T follicular helper cell (primary cell): ENCODE measurements around the gene CDIP1.

ENCODE experiments used
- DNase-seq: peaks from one replicate; pipeline ENCODE4 v3.0.0-alpha.2; 2020; ENCODE audit warnings: low read depth

Gene CDIP1

DNA sequence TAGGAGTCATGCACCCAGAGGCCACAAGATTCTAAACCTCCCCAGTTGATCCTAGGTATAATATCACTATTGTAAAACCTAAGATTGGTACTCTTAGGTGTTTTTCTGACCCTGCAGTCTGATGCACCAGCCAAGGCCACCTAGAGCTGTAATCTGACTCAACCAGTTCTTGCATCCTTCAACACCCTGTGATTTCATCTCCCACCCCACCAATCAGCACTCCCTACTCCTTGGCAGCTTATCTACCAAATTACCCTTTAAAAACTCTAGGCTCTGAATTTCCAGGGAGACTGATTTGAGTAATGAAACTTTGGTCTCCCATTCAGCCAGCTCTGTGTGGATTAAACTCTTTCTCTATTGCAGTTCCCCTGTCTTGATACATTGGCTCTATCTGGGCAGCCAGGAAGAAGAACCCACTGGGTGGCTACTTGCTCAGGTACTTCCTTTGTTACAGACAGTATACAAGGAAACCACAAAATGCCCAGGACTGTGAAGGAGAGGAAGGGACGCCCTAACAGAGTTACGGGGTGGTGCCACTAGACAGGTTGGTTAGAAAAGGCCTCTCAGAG, 1.2 kb upstream of the CDIP1 start:
- DNase-seq: no peak

DNA sequence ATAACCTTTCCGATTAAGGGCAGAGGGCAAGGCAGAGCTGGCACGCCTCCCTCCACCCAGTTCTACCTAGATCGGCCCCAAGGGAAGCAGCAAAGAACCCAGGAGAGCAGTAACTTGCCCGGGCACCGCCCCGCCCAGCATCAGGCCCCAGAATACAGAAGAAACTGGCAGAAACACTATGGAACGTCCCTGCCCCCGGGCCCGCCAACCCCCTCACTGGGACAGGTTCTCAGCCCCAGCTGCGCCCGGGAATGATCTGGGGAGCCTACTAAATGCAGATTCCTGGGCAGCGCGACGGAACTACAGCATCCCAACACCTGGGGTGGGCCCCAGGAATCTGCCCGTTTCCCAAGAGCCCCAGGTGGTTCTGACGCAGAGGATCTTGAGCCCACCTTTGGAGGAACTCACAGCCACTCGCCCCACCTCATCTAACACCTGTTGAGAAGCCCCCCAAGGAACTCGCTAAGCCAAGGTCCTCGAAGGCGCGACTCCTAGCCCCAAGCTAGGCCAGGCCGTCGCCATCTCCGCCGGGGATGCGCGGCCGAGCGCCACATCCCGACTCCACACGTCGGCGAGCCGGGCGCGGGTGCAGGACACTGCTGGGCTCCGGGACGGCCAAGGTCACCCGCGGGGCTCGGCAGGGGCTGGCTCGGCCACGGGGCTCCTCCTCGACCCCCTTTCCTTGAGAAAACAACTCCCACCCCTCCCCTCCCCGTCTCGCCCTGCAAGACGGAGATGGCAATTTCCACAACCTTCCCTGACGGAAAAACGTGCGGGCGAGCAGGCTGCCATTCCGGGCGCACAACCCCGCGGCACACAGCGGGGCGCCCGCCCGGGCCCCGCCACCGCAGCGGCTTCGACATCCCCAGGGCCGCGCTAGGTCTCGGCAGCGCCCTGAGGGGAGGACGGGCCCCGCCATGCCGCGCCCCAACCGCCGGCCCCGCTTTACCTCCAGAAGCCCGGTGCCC, 913 bp downstream of the CDIP1 start:
- no peak for DNase-seq

DNA sequence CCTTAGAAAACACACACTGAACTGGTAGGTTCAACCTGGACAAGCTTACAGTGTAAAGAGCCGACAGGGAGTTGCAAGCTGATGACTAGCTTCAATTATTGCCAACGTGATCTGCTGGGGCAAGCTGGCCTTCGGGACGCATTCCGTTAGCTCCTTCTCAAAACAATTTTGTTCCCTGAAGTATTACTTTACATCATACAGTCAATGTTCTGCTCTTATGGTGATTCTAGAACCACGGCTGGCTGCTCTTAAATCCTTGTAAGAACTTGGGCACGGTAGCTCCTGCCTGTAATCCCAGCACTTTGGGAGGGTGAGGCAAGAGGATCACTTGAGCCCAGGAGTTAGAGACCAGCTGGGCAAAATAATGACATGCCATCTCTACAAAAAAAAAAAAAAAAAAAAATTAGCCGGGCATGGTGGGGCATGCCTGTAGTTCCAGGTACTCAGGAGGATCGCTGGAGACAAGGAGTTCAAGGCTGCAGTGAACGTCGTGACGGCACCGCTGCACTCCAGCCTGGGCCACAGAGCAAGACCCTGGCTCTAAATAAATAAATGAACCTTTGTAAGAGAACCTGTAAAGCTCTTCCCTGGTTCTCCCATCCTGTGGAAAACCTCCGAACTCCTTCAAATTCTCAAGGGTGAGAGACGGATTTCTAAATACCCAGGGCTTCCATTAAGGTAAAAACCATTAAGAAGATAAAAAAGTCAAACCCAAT, 2.0 kb downstream of the CDIP1 start:
- no peak for DNase-seq

DNA sequence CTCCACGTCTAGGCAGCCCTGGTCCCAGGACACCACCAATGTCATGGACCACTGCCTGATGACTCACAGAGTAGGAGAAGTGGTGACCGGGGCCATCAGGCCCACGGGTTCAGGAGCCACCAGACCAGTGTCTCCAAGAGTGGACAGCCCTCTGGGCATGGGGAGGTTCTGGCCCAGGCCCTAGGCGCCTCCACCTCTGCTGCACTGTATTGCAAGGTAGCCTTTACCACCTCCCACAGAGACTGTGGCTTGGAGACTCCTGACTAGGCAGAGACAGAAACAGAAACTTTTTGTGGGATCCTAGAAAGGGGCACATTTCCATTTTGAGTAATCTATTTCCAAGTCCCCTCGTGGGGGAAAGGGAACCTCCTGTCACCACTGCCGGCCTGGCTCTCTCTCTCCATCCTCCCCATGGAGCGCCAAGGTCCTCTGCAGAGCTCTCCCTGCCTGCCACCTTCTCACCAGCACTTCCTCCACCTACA, 2.9 kb downstream of the CDIP1 start:
- DNase-seq: no peak

DNA sequence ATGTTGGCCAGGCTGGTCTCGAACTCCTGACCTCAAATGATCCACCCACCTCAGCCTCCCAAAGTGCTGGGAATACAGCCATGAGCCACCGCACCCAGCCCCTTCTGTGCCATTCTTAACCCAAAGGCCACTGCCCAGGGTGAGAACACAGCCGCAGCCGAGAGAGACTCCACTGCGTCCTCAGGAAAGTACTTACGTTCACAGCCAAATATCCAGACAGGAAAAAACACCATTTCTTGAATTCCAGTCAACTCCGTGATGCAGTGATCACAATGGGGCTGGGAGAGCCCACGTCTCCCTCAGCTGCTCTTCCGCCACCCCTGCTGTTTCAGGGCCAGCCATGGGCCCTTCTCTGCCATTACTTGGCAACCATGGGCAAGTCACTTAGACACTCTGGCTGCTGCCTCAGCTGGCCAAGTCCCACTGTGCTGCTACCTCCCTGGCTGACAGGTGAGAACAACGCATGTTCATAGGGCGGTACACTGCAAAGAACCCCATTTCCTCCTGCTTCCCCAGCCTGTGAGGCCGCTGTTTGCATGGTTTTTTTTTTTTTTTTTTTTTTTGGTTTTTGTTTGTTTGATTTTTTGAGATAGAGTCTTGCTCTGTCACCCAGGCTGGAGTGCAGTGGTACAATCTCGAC, 4.3 kb downstream of the CDIP1 start:
- DNase-seq: no peak

DNA sequence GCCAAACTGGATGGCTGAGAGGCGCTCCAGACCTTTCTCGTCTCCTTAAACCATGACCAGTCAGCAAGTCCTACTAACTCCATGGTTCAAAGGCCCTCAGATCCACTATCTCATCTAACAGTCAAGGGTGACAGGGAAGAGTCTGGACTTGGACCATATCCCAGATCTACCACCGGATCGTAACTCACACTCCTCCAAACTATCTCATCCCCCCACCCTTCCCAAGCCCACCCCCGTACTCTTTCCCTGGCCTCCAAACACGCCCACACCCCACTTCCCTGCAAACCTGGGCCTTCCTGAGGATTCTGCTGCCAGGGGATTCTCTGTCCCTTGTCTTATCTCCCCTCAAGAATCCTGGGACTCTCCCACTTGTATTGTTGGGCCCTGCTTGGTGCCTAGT, 5.1 kb downstream of the CDIP1 start:
- DNase-seq: no peak

DNA sequence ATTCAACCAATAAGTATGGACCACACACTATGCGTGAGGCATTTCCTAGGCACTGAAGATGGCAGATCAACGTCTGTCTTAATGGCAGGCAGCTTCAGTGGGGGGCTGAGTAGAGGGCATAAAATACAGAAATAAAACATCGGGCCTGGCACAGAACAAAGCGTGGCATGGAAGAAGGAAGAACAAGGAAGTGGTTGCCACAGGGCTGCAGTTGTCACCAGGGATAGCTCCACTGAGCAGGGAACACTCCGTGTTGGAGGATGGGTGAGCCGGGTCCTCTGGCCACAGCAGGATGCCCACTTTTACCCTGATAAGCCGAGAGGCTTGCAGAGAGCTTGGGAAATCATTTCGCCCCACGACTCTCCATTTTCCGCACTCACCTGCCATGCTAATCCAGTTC, 6.3 kb downstream of the CDIP1 start:
- no peak for DNase-seq

DNA sequence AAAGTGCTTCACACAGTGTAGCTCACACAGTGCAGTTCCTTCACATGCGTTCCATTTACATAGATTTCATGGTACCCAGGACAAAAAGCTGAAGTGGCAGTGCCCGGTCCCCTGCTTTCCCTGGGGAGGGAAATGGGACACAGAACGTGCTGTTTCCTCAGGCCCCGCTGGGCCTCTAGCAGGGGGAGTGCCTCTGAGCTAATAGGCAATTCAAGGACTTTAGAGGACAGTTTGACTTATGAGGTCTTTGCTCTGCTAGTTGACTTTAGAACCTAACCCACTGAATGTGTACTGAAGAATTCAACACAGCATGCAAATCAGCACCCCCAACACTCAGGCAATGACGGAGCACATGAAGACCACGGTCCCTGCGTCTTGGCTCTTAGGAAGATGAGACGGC, 6.8 kb downstream of the CDIP1 start:
- no peak for DNase-seq

DNA sequence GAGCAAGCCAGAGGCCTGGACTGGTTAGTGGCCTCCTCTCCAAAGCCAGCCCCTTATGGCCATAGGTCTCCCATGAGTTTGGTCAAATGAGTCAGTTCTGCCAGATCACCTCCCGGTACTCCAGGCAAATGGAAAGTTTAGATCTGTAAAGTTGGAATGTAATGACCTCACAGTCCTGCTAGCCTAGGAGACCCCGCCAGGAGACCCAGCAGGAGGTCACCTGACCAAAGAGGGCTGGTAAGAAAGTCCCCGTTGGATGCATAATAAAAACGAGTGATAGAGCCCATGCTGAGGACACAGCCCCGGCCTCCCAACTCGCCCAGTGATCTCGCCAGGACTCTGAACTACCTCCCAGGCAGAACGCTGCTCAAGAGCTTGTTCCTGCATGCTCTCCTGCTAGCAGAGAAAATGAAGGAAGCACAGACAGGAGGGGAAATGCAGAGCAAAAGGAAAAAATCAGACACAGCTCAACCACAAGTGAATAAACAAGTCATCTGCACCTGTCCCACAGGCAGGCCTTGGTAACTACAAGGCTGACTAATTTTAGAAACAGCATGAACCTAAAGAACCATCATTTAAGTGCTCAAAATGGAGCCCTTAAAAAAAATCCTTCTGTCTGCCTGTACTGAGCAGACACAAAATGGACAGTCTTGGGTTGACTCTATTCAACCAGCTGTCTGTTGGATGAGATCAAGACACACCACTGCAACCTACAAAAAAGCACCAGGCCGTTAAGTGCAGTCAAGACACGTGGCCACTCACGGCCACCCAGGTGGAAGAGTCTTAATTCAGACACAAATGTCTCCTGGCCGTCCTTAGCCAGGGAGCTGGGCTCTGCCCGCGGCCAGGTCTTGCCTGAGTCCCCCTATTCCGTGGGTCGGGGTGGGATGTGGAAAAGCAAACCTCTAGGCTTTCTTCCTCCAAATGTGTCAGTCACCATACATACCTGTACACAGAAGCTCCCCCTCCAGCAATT, 9.2 kb downstream of the CDIP1 start:
- no peak for DNase-seq

DNA sequence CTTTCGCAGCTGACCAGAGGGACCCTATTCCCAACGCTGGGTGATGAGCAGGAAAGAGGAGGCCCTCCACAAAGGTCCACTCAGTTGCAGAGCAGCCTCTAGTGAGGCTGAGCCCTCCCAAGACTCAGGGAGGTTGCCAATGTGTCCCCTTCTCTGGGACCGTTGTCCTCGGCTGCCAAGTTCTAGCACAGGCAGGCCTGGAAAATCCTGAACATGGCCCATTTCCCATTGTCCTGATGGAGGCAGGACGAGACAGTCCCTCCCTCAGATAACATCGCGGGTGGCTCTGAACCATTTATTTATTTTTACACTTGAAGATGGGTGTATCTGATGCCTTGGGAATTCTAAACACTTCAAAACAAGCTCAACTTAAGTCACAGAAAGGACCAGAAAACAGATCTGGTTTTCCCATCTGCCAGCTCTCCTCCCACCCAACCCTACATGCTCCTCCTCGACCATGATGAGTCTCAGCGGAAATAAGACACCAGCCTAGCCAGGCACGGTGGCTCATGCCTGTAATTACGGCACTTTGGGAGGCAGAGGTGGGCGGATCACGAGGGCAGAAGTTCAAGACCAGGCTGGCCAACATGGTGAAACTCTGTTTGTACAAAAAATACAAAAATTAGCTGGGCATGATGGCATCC, 12.8 kb downstream of the CDIP1 start:
- DNase-seq: no peak

DNA sequence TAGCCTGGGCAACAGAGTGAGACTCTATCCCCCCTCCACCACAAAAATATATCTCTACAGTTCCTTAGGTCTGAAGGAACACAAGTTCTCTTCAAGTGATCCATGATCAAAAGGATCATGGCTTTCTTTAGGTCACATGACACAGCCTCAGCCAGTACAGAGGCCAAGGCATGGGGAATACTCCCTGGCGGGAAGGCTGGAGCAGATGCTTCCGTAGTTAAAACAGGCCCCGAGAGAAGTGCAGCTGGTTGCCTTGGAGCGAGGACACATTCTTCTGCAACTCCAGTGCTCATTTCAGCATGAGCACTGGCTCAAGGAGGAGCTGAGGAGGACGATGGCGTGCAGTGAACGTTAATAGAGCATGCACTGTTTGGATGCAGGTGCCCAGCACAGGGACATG, 13.5 kb downstream of the CDIP1 start:
- no peak for DNase-seq

DNA sequence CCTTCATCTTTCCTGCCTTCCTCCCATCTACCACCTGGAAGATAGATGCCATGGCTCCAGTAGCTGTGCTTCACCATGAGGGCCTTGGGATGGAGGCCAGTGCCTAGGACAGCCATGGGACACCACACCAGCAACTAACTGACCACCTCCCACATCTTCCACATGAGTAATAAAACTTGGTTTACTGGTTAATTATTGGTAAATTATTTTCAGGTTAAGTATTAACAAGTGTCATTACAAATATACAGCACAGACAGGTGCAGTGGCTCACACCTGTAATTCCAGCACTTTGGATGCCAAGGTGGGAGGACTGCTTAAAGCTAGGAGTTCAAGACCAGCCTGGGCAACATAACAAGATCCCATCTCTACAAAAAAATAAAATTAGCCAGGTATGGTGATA, 14.0 kb downstream of the CDIP1 start:
- no peak for DNase-seq

DNA sequence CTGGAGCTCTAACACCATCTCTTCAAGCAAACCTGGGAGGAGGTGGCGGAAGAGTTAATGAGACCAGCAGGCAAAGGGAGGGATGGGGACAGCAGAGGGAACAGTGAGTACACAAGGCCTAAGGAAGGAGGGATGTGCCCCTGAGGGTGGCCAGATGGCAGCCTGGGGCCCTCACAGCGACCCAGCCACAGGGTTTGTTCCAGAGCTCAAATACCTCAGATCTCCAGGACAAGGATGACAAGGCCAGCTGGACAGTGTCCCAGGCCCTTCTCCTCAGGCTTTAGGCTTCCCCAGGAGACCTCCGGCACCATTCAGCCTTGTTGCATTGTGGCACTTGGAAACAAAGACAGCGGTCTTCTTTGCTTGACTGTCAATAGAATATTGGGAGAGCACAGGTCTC, 14.9 kb downstream of the CDIP1 start:
- no peak for DNase-seq

DNA sequence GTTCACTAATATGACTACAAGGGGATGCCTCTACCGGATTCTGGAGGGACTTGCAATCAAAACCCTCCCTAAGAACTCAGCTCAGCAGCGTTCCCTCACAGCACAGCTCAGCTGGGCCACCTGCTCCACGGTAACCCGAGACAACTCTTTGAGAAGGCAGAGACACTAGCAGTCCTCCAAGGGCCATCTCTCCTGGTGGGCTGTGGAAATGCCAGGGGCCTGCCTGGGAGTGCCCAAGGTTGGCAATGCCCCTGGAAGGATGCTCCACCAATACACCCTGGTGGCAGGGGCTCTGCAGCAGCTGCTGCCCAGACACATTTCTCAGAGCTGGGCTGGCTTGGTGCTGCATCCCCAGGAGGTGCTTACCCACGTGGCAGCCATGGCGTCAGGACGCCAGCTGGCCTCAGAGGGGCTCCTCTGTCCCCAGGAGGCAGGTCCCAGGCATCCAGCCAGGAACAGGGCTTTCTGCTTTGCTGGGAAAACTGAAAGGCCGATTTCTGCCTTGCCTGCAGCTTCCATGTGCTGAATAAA, 16.5 kb downstream of the CDIP1 start:
- no peak for DNase-seq

DNA sequence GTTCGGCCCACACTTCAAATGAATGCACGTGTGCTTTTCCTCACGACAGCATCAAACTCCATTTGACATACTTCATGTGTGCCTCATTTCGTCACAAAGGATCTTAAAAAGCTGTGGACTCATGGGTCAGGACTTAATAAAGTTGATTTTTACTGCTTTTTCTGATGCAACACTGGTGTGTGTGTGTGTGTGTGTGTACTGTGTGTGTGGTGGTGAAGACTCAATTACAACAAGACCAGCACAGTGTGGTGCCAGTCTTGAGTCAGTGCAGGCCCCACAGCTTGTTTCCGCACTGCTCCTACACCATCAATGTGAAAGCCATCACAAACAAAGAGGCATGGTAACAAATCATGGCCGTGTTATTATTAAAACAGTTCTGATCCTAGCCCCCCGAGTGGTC, 17.7 kb downstream of the CDIP1 start:
- DNase-seq: no peak

DNA sequence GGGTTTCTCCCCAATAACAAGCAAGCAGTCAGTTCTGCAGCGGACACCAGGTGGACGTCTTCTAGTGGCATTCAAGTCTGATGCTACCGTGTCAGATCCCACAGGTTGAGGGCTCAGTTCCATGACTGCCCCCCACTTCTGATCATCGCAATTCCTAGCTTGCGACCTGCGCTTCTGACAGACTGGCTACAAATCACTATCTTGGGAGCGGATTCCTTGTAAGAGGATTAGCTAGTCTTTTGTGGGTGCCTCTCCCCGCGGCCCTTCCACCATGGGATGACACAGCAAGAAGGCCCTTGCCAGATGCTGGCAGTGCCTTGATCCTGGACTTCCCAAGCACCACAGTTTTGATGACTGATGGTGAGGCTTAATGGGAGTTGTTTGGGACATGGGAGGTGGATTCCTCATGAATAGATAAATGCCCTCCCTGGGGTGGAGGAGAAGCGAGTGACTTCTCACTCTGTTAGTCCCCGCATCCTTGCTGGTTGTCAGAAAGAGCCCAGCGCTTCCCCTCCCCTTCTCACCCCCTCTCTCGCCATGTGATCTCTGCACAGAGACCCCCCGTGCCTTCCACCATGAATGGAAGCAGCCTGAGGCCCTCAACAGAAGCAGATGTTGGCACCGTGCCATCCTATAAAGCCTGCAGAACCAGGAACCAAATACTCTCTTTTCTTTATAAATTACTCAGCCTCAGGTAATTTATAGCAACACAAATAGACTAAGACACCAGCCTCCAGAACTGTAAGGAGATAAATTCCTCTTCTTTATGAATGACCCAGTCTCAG, 19.1 kb downstream of the CDIP1 start:
- DNase-seq: no peak

DNA sequence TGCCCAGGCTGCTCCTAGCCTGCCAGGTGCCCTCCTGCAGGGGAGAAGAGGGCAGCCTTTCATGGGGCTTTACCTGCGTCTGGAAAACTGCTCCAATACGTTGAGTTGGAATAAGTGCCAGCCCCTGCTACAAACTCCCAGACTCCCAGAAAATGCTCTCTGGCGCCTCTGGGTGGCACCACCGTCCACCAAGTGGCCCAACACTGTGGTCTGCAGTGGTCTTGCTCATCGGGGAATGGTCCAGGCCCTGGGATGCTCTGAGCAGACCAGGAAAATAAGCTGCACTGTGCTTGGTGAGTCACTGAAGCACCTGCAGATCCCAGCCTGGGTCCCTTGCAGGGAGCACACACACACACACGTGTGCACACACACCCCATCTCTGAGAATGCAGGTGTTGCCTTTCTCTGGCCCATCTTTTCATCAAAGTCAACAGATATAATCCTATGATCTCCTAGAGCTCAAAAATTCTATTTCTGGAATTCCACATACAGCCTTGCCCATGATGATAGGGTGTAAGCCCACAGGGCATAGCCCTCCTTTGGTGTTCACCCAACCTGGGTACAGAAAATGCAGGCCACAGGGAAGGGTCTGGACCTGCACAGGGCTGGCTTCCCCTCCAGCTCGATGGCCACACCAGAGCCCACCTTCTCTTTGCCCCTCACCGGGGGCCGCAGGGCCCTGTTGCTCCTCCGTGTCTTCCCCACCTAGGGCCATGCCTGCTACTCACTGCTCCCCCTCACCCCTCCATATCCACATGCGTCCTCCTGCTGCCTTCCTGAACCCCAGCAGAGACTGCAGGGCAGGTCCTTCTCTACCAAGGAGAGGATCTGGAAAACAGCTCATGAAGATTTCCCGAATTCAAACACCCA, 20.5 kb downstream of the CDIP1 start:
- no peak for DNase-seq

DNA sequence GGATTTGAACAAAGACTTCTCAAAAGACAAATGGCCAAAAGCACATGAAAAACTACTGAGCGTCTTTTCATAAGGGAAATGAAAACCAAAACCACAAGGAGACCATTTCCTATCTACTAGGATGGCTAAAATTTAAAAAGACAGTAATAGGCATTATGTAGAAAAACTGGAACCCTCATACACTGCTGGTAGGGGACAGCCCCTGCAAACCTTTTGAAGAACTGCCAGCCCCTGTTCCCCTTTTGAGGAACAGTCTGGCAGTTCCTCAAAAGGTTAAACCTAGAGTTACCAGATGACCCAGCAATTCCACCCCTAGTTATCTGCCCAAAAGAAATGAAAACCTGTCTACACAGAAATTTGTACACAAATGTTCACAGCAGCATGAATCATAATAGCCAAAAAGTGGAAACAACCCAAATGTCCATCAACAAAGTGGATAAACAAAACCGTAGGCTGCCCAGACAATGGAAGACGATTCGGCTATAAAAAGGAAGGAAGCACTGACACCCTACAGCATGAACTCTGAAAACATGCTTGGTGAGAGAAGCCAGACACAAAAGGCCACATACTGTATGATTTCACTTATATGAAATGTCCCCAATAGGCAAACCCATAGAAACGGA, 22.9 kb downstream of the CDIP1 start:
- DNase-seq: no peak
